GM18951 (cell line): ENCODE results near the gene RBM33.

Experiments used
- POLR2A ChIP-seq: IDR thresholded peaks from 4 replicates; pipeline ENCODE4 v1.6.1; 2011; ENCODE audit warnings: mild to moderate bottlenecking; ENCODE audit not compliant: insufficient read length, insufficient read depth; ENCODE audit errors: extremely low read depth
- in situ Hi-C: fragments of 300-500 bp; cut with MboI; formaldehyde crosslinking; loops from one replicate; pipeline ENCODE4 v1.12.0; 2022; ENCODE audit warnings: low sequenced_read_pairs, mixed read lengths, inconsistent platforms; ENCODE audit not compliant: unreplicated experiment

The RBM33 gene

GRCh38 chr7:155660059-155660757 lies 15.7 kb downstream of the RBM33 start:
- no peak for TF ChIP-seq POLR2A
- in situ Hi-C loops: no loop called here

DNA sequence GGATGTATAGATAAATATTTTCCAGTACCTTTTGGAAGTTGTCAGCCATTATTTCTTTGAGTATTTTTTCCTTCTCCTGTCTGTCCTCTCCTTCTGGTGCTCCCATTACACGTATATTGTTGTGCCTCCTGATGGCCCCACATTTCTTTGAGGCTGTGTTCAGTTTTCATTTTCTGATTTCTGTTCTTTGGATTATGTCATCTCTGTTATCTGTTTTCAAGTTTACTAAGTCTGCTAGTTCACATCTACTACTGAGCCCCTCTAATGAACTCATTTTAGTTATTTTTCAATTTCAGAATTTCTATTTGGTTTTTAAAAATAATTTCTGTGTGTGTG lies 16.3 kb downstream of the RBM33 start:
- no peak for TF ChIP-seq POLR2A
- in situ Hi-C loops: no loop called here

DNA sequence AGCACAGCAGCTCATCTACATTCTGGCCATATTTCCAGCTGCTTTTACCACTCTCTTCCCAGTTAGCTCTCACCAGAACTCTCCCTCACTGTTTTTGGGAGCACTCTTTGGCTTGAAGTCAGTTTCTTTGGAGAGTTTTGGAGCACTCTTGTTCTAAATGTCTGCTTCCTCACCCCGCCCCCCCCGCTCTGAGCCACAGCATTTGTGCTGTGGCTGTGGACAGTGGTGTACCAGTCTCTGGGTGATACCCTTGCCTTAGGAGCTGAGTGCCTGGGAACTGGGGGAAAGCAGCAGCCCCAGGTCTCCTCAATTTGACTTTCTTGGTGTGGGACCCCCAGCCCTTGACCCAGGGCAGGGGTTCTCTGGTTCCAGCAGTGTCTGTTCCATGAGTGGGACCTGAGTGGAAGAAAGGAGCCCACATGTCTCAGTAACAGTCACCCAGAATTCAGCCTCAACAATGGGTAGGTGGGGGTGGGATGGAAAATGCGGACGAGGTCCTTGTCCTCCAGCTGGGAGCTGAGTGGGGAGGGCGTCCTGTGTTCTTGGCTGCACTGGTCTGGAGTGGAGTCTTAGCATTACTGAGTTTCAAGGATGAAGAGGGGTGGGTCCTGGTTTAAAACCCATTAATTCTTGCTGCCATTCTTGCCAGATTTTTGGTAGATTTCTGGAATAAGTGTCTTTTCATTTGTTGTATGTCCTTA lies 18.0 kb downstream of the RBM33 start:
- TF ChIP-seq POLR2A: no peak
- in situ Hi-C loops: no loop called here

GRCh38 chr7:155663937-155664336 lies 19.5 kb downstream of the RBM33 start:
- TF ChIP-seq POLR2A: no peak
- in situ Hi-C loops: no loop called here

- TF ChIP-seq POLR2A: no peak
Measured at GRCh38 chr7:155665079-155665956, 20.9 kb downstream of the RBM33 start.

GRCh38 chr7:155665957-155666287 lies 21.5 kb downstream of the RBM33 start:
- no peak for TF ChIP-seq POLR2A
- in situ Hi-C loops: no loop called here

More at GRCh38 chr7:155665079-155665956, 20.9 kb downstream of the RBM33 start:
- in situ Hi-C loops: no loop called here

DNA sequence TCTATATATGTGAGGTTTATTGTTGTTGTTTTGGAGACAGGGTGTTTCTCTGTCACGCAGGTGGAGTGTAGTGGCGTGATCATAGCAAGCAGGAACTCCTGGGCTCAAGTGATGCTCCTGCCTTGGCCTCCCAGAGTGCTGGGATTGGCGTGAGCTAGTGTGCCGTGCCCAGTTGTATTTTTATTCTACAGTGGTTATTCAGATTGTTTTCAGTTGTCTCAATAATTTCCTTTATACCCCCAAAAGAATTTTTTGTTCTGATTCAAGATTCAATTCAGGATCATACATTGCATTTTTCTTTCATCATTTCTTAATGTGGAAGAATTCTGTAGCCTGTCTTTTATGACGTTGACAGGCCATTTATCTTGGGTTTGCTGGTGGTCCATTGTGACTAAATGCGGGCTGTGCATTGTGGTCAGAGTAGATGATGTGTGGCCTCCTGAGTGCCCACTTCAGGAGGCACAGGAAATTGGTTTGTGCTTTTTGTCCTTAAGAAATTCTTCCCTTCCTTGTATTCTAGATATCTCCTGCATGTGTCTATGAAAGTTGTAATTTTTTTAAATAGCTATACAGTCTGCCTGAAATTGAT lies 22.9 kb downstream of the RBM33 start:
- no peak for TF ChIP-seq POLR2A
- in situ Hi-C loops: no loop called here

DNA sequence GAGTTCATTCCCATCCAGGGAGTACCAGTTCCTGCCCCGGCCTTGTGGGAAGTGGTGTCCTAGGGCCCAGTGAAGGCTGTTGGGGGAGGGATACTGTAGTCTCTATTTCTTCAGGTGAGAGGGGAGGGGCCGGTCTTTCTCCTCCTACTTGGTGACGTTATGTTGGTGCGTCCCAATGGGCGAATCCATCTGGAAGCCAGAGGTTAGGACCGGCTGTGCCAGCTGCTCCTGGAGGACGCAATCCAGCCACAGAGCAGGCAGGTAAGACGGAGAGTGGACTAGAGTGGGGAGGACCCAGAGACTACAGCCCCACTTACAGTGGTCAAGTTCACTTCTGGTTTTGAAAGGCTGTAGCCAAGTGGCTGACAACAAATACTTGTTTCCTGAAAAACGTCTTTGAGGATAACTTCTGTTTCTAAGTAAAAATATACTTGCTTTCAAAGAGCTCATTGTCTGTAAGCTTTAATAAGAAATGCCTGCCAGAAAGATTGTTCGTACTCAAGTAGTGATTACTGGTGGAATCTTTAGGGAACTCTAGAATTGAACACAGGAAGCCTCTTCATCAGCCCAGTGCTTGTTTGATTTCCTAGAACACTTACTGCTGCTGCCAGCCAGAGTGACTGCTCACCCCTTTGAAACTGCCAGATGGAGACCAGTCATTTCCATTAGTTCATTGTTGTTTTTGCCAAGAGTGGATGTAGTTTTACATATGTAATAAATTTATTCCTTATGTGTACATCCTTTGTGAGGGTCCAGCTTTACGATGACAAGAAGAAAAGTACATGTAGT lies 25.4 kb downstream of the RBM33 start:
- in situ Hi-C loops: no loop called here
- no peak for TF ChIP-seq POLR2A

- no peak for TF ChIP-seq POLR2A
- in situ Hi-C loops: no loop called here
Measured at GRCh38 chr7:155670521-155670920, 26.1 kb downstream of the RBM33 start.

DNA sequence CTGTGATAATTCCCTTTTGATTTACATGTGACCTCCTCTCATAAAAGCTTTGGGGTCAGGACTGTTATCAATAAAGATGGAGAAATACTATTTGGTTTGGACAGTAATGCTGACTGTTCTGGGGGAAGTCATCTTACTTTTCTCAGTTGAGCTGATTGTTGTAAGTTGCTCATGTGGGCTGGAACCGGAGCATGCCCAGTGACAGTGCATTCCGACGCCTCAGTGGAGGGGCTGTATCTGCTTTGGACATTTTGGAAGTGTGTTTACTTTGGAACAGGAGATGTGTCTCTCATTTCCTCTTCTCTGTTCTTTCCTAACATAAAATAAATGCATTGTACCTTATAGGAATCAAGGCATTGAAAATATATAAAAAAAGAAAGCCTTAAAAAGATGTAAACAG lies 30.1 kb downstream of the RBM33 start:
- in situ Hi-C loops: no loop called here
- no peak for TF ChIP-seq POLR2A

DNA sequence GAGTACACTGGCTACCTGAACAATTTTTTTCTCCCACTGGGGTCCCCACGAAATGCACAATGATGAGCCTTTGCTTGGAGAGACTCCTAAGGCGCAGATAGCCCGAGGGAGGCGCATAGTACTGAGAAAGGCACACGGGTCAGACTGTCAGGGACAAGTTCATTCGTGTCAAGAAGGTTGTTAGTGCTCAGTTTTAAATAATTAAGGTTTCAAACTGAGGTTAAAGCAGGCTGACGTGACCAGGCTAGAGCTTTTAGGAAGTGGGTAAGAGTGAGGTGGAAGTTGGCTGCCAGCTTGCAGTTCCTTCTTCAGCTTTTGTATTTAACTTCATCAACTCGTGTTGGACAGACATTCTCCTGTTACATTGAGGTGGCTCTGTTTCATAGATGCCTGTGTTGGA lies 31.6 kb downstream of the RBM33 start:
- TF ChIP-seq POLR2A: no peak
- in situ Hi-C loops: no loop called here

DNA sequence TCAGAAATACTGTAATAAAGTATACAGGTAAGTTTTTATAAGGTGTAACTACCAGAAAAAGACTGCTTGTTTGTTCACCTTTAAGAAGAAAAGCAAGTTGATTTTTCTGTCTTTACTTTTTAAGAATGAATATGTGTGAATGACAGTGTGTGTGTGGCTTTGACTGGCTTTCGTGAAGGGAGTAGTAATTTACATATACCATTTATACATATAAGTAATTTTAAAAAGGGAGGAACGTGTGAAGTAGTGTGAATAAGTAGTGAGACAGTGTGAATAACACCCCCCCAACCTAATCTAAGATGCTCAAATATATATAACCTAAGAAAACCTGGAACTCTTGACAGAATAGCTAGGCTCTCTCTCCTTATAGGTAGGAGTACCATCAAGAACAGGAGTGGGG lies 33.2 kb downstream of the RBM33 start:
- in situ Hi-C loops: no loop called here

More for the DNA sequence above, 33.2 kb downstream of the RBM33 start:
- TF ChIP-seq POLR2A: no peak
